ENCODE measurements around the gene EXOC3.

The EXOC3 gene

DNA sequence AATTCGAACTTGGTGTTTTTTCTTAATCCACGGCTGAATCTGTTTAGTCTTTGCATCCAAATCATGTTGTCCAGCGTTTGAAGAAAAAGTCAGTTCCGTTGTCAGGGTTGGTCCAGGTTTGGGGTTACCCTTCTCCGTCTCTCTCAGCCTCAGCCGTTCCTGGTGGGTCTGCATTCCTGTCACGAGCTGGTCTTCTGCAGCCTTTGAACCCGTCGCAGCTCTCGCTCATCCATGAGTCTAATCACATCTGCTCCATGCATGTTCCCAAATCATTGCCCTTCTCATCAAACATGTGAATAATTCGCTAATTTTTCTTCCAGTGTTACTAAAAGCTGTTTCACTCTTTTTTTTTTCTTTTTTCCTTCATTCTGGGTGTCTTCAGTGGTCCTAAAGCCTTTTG, 39.0 kb upstream of the EXOC3 start:
- TF ChIP-seq, protein P1, sequence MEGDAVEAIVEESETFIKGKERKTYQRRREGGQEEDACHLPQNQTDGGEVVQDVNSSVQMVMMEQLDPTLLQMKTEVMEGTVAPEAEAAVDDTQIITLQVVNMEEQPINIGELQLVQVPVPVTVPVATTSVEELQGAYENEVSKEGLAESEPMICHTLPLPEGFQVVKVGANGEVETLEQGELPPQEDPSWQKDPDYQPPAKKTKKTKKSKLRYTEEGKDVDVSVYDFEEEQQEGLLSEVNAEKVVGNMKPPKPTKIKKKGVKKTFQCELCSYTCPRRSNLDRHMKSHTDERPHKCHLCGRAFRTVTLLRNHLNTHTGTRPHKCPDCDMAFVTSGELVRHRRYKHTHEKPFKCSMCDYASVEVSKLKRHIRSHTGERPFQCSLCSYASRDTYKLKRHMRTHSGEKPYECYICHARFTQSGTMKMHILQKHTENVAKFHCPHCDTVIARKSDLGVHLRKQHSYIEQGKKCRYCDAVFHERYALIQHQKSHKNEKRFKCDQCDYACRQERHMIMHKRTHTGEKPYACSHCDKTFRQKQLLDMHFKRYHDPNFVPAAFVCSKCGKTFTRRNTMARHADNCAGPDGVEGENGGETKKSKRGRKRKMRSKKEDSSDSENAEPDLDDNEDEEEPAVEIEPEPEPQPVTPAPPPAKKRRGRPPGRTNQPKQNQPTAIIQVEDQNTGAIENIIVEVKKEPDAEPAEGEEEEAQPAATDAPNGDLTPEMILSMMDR (IDR thresholded peaks at IDR 0.05; ENCODE audit: control insufficient read depth, extremely low read depth, insufficient read depth): no peak
- DNase-seq (ENCODE audit: low read depth): no peak
- no peak overlapping the region for H3K4me3 ChIP-seq (ENCODE audit: low read depth, low read length)

DNA sequence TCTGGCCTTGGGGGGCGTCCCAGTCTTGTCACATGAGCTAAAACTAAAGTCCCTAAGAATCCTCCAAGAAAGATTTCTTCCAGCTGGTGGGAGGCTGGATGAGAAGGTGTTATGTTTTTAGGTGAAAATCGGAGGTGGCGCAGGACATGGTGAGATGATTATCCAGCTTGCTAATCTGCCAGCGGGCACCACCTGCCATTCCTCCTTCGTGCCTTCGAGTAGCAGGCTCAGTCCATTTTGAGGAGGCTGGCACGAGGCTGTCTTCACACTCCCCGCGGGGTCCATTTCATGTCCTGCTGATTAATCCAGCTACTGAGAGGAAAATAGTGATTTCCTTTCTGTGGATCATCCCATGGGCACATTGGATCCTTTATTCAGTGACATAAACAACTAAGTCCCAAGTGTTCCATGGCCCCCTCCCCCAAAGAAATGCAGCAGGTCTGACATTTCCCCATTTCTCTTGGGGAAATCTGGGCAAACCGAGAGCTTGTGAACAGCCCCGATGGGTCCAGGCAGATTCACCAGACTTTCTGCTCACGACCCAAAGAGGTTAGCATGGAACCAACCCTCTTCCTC, 38.2 kb upstream of the EXOC3 start:
- TF ChIP-seq, protein P1 (IDR thresholded peaks at IDR 0.05; ENCODE audit: control insufficient read depth, extremely low read depth, insufficient read depth): no peak
- no peak for DNase-seq (ENCODE audit: low read depth)
- no peak overlapping the region for H3K4me3 ChIP-seq (ENCODE audit: low read depth, low read length)

DNA sequence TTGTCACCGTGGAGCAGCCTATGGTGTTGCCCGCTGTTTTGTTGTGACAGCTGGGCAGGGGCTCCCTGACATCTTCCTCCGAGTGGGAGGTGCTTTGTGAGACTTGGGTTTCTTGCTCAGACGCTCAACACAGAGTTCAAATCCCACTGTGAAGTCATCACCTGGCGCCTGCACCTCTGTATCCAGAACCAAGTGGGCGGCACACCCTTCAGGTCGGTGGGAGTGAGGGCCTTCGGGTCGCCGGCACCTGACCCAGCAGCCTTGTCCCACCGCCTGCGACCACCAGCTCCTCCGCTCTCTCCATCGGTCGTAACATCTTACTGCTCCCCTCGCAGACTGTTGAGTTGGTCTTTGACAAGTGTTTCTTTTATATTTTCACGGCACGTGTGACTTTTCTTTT, 37.6 kb upstream of the EXOC3 start:
- TF ChIP-seq, protein P1 (IDR thresholded peaks at IDR 0.05; ENCODE audit: control insufficient read depth, extremely low read depth, insufficient read depth): no peak
- DNase-seq (ENCODE audit: low read depth): no peak
- no peak overlapping the region for H3K4me3 ChIP-seq (ENCODE audit: low read depth, low read length)

DNA sequence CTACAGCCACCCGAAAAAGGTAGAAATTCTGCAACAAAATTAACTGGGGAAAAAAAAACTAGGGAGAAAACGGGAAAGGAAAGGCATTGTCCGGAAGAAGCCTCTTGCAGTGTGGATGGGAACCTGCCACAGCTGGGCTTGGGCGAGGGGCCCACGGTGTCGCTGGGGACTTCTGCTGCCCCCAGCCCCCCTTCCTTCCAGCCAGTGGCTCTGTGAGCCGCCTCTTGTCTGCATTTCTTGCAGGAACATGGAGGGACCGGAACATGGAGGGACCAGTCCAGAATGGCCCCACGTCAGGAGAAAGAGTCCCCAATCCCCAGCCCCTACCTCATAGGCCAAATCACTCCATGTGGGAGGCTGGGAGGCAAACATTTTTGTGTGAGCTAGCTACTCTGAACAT, 36.9 kb upstream of the EXOC3 start:
- no peak for DNase-seq (ENCODE audit: low read depth)
- no peak overlapping the region for H3K4me3 ChIP-seq (ENCODE audit: low read depth, low read length)
- TF ChIP-seq, protein P1 (IDR thresholded peaks at IDR 0.05; ENCODE audit: control insufficient read depth, extremely low read depth, insufficient read depth): no peak

- TF ChIP-seq, protein P1 (IDR thresholded peaks at IDR 0.05; ENCODE audit: control insufficient read depth, extremely low read depth, insufficient read depth): no peak
- DNase-seq (ENCODE audit: low read depth): no peak
- no peak overlapping the region for H3K4me3 ChIP-seq (ENCODE audit: low read depth, low read length)
These were observed 35.9 kb upstream of the EXOC3 start for GRCh38 chr5:407051-407450.

DNA sequence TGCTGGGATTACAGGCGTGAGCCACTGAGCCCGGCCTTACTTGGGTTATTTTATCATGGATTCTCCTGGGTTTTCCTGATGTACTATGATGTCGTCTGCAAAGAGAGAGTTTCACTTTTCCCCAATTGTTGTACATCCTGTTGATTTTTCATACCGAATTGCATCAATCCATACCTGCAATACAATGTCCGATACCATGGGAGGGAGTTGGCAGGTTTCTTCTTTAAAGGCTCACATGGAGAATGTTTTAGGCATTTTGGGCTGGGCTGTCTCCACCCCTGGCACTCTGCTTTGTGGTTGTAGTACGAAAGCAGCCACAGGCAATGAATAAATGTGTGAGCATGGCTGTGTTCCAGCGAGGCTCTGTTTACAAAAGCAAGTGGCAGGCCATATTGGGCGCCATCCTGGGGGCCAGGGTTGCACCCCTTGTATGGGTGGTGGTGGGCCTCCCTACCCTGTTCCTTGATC, 35.1 kb upstream of the EXOC3 start:
- TF ChIP-seq, protein P1 (IDR thresholded peaks at IDR 0.05; ENCODE audit: control insufficient read depth, extremely low read depth, insufficient read depth): no peak
- DNase-seq (ENCODE audit: low read depth): no peak
- H3K4me3 ChIP-seq (ENCODE audit: low read depth, low read length): no peak overlapping the region

DNA sequence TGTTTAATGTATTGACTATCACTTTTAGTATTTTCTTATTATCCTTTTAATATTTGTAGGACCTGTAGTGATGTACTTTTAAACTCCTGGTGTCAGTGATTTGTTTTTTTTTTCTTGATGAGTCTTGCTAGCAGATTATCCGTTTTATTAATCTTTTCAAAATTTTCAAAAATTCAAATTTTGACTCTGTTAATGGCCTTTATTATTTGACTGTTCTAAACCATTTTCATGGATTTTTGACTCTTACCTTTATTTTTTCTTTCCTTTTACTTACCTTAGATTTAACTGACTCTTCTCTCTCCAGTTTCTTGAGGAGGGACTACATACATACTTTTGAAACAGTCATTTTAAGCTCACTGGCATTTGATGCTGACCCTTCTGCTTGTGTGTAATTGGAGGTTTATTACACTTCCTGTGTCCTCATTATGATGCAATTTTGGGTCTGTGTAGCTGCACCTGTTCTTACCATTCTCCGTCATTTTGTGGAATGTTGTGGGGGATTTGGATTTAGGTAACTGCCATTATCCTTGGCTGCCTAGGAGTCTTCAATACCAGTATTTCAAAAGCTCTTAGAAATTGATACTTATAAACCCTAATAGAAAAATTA, 32.0 kb upstream of the EXOC3 start:
- H3K4me3 ChIP-seq (ENCODE audit: low read depth, low read length): no peak overlapping the region
- TF ChIP-seq, protein P1 (IDR thresholded peaks at IDR 0.05; ENCODE audit: control insufficient read depth, extremely low read depth, insufficient read depth): no peak
- no peak for DNase-seq (ENCODE audit: low read depth)
